WERI-Rb-1 (cell line): ENCODE measurements around the gene TTLL7.

ENCODE experiments used
- DNase-seq: peaks from one replicate; pipeline ENCODE4 v3.0.0-alpha.2; 2020
- H3K27ac ChIP-seq: fragments of 250-450 bp; sonication (Bioruptor Pico); 2 replicates; pipeline ENCODE4 v1.5.1; 2020; ENCODE audit warnings: mild to moderate bottlenecking, moderate library complexity
- H3K27me3 ChIP-seq: fragments of 250-450 bp; sonication (Bioruptor Pico); 2 replicates; pipeline ENCODE4 v1.5.1; 2021; ENCODE audit warnings: mild to moderate bottlenecking, low read depth, moderate library complexity; ENCODE audit not compliant: insufficient read depth, severe bottlenecking
- H3K36me3 ChIP-seq: fragments of 250-450 bp; sonication (Bioruptor Pico); 2 replicates; pipeline ENCODE4 v1.5.1; 2020; ENCODE audit warnings: mild to moderate bottlenecking, moderate library complexity
- H3K4me3 ChIP-seq: 2 replicates; pipeline ENCODE4 v1.5.1; 2011; ENCODE audit warnings: low read depth, mild to moderate bottlenecking, control low read depth, low read length
- H3K9me3 ChIP-seq: fragments of 250-450 bp; sonication (Bioruptor Pico); 2 replicates; pipeline ENCODE4 v1.5.1; 2021; ENCODE audit warnings: mild to moderate bottlenecking, moderate library complexity; ENCODE audit not compliant: severe bottlenecking
- TF ChIP-seq, protein P1 (sequence below): IDR thresholded peaks from 2 replicates; pipeline ENCODE4 v1.5.1; 2011; ENCODE audit warnings: low read depth, mild to moderate bottlenecking, control low read depth, inconsistent platforms, low read length

Gene TTLL7

DNA sequence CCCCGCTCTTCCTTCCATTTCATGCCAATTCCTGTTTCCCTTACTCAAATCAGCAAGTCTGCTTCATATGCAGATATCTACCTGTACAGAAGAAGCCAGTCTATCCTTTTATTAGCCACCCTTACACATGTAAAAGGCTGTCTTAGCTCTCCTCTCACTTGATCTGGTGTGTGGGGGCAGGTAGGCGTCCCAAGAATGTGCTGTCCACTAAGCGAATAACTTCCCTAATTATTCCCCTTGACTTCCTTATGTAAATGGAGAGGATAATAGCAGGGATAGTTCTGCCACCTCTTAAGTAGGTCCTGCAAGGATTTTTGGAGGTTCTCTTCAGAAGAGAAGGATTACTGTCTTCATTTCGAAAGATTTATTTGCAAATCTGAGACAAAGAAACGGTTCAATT lies 160.4 kb downstream of the TTLL7 start:
- H3K4me3 ChIP-seq = no peak overlapping the region
- no peaks in the 10 kb centered on the region for H3K36me3 ChIP-seq
- H3K27me3 ChIP-seq = no peaks in the 10 kb centered on the region
- no peak overlapping the region for H3K27ac ChIP-seq
- no peak for DNase-seq
- TF ChIP-seq, protein P1, sequence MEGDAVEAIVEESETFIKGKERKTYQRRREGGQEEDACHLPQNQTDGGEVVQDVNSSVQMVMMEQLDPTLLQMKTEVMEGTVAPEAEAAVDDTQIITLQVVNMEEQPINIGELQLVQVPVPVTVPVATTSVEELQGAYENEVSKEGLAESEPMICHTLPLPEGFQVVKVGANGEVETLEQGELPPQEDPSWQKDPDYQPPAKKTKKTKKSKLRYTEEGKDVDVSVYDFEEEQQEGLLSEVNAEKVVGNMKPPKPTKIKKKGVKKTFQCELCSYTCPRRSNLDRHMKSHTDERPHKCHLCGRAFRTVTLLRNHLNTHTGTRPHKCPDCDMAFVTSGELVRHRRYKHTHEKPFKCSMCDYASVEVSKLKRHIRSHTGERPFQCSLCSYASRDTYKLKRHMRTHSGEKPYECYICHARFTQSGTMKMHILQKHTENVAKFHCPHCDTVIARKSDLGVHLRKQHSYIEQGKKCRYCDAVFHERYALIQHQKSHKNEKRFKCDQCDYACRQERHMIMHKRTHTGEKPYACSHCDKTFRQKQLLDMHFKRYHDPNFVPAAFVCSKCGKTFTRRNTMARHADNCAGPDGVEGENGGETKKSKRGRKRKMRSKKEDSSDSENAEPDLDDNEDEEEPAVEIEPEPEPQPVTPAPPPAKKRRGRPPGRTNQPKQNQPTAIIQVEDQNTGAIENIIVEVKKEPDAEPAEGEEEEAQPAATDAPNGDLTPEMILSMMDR = no peak
- H3K9me3 ChIP-seq = no peaks in the 10 kb centered on the region

DNA sequence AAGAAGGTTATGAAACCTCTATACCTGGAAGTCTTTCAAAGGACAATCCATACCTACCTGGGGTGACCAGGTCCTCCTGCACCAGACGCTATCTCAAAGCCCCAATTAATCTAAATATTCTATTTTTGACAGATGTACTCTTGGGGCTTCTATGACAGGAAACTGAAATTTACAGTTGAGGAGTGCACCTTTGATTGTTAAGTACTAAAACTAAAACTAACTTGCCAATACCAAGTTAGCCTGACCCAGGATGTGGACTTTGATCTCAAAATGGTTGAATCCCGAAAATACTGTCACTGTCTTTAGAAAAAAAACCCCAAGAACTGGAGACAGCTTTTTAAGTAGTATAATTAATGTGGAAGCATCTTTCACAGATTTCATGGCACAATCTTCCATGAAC lies 162.4 kb downstream of the TTLL7 start:
- H3K4me3 ChIP-seq = no peak overlapping the region
- no peak for DNase-seq
- H3K27ac ChIP-seq = no peak overlapping the region
- H3K36me3 ChIP-seq = no peaks in the 10 kb centered on the region
- no peaks in the 10 kb centered on the region for H3K27me3 ChIP-seq
- H3K9me3 ChIP-seq = no peaks in the 10 kb centered on the region
- TF ChIP-seq, protein P1 = no peak

DNA sequence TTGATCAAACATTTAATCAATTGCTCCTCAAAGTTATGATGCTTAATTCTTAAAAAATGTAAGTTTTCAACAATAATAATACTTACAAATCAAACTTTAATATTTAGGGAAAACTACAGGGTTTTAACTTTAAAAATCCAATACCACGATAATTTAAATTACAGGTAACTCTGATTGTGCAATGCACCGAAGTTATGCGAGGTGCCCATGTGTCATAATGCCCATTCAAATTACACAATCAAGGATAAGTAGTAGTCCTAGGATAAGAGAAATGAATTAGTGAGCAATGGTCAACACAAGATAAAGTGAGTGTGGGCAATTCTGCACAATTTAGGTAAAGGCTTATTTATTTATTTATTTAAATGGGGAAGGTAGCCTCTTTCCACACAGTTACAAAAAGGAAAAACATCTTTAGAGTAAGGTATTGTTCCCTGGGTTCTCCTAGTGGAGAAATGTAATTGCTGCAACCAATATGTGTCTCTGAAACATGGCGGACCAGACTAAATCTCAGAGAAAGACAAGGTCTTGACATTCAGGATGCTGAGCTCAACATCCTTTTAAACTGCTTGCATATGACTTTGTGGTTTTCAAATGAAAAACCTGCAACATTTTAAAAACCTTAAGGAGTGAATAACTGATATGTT lies 164.2 kb downstream of the TTLL7 start:
- H3K9me3 ChIP-seq = no peaks in the 10 kb centered on the region
- DNase-seq = no peak
- no peaks in the 10 kb centered on the region for H3K27me3 ChIP-seq
- H3K36me3 ChIP-seq = no peaks in the 10 kb centered on the region
- no peak overlapping the region for H3K27ac ChIP-seq
- no peak overlapping the region for H3K4me3 ChIP-seq
- TF ChIP-seq, protein P1 = no peak

DNA sequence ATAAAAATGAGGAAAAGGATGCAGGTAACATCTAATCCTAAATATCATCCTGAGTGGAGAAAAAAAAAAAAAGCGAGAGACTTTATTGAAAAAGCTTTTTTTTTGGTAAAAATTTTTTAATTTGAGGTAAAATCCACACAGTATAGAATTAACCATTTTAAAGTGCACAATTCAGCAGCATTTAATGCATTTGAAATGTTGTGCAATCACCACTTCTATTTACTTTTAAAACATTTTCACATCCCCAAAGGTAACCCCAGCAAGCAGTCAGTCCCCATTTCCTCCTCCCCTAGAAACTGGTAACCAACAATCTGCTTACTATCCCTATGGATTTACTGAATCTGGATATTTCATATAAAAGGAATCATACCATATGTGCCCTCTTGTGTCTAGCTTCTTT lies 166.7 kb downstream of the TTLL7 start:
- Histone ChIP-seq H3K27me3 (no peaks in the 10 kb centered on the region), H3K27ac (no peak overlapping the region), H3K36me3 (no peaks in the 10 kb centered on the region), H3K4me3 (no peak overlapping the region), H3K9me3 (no peaks in the 10 kb centered on the region)
- TF ChIP-seq, protein P1 = no peak
- no peak for DNase-seq

DNA sequence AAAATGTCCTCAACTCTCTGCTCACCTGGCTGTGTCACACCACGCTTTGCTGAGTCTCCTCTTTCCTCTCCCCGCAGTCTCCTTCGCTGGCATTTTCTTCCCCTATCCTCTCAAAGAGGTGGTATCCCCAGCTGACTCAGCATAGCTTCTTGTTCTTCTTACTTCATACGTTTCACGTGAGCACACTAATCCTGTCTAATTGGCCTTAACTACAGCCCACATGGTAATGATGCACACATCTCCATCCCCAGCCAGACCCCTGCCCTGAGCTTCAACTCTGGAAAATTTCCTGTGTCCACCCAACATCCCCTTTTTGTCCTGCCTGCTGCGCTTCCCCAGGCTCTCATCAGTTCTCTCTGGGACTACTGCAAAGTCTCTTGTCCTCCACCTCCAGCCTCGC lies 169.8 kb downstream of the TTLL7 start:
- Histone ChIP-seq H3K9me3 (no peaks in the 10 kb centered on the region), H3K36me3 (no peaks in the 10 kb centered on the region), H3K27ac (no peak overlapping the region), H3K4me3 (no peak overlapping the region), H3K27me3 (no peaks in the 10 kb centered on the region)
- TF ChIP-seq, protein P1 = no peak
- DNase-seq = no peak

DNA sequence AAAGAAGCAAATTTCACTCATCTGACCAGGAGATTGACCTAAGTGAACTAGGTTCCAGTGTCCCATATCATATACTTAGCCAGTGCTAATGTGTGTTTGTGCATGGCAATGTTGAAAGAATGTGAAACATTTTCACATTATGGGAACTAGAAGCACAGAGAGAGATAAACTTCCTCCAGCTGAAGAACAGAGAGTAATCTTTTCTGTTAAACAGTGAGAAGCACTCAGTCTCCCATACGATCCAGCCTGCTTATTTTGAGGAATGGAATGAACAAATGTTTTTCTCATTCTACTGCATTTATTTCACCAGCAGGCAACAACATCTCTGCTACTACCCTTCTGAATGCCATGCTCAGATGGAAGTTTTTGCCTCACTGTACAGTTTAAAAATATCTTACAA lies 170.5 kb downstream of the TTLL7 start:
- DNase-seq = no peak
- no peaks in the 10 kb centered on the region for H3K36me3 ChIP-seq
- TF ChIP-seq, protein P1 = no peak
- H3K9me3 ChIP-seq = no peaks in the 10 kb centered on the region
- H3K27ac ChIP-seq = no peak overlapping the region
- H3K27me3 ChIP-seq = no peaks in the 10 kb centered on the region
- no peak overlapping the region for H3K4me3 ChIP-seq
